Right lobe of liver (tissue), 6 donors: ENCODE results near the gene TMEM247. TPM values are rescaled to one million over a fixed set of nuclear protein-coding genes. Genes with fewer than 3 reads are reported as not detected.

Source experiments
- ATAC-seq, 4 donors: fragments of 200-7000 bp; cut with Tn5 transposase; one replicate each; pipeline ENCODE4 v1.9.1; 2020; ENCODE audit warnings: mild to moderate bottlenecking in 4 of 4, moderate library complexity in 4 of 4
- DNase-seq, 3 donors: peaks; one replicate each; pipeline ENCODE4 v3.0.0-alpha.2; 2020
- H3K27ac ChIP-seq, 3 donors: fragments of 200-600 bp; one replicate each; pipeline ENCODE4 v1.8.0; 2022
- H3K27me3 ChIP-seq, 2 donors: fragments of 200-600 bp; one replicate each; pipeline ENCODE4 v1.8.0; 2022
- H3K36me3 ChIP-seq, 4 donors: fragments of 200-600 bp; sonication (generic) in 1 of 4; one replicate each; pipeline versions ENCODE4 v1.5.1 to v1.8.0; 2017 to 2022; ENCODE audit warnings: control low read depth in 1 of 4
- H3K4me1 ChIP-seq, 4 donors: fragments of 200-600 bp; sonication (generic) in 1 of 4; one replicate each; pipeline versions ENCODE4 v1.5.1 to v1.8.0; 2017 to 2022; ENCODE audit warnings: control low read depth in 1 of 4
- H3K4me3 ChIP-seq, 3 donors: fragments of 200-600 bp; one replicate each; pipeline ENCODE4 v1.8.0; 2022
- H3K9me3 ChIP-seq, 4 donors: fragments of 200-600 bp; sonication (generic) in 1 of 4; one replicate each; pipeline versions ENCODE4 v1.5.1 to v1.8.0; 2017 to 2022; ENCODE audit warnings: control low read depth in 1 of 4
- CTCF ChIP-seq, 4 donors: fragments of 200-600 bp in 3 of 4; fragments of 450-650 bp in 1 of 4; IDR thresholded peaks; one replicate each; pipeline versions ENCODE4 v1.5.1 to v1.8.0; 2016 to 2022; ENCODE audit warnings: antibody characterized with exemption in 4 of 4, mild to moderate bottlenecking in 2 of 4
- POLR2A ChIP-seq: fragments of 450-650 bp; IDR thresholded peaks from one replicate; pipeline ENCODE4 v1.6.1; 2017; ENCODE audit warnings: antibody characterized with exemption, mild to moderate bottlenecking
- WGBS: methylation state at CpG from one replicate; pipeline ENCODE4 v1.1.6; 2018; ENCODE audit warnings: low coverage, low lambda C conversion rate; ENCODE audit not compliant: insufficient coverage; ENCODE audit errors: missing lambda C conversion rate; 5-methylcytosine and 5-hydroxymethylcytosine counted together
- intact Hi-C, 2 donors: fragments of 100-400 bp; cut with DNase I; formaldehyde crosslinking; loops; one replicate each; pipeline versions ENCODE4 v1.11.2 to v1.14.1; 2022
- total RNA-seq, 6 experiments: library from RNA; depleted of rRNA in 2 of 6; stranded (reverse); fragments of >200 nt in 2 of 6; fragmentation: NEBNext Ultra II Directional in 3 of 6; extraction: Animal tissue kit (Norgen Biotek cat#: 25700) in 3 of 6; gene quantifications; one replicate each; pipeline versions ENCODE4 v1.1.0 to v1.2.4, GENCODE V29; 2016 to 2023
- donor health status: DM: no; HTN: yes; CAD: no.
- donor health status: DM: no; HTN: no; CAD: no.
- donor health status: DM: no; HTN: no; CAD: no.
- donor health status: DM: no; HTN: yes; CAD: no.
- donor health status: DM: no; HTN: yes; CAD: no.

Gene TMEM247
- total RNA-seq, 6 experiments from 2014 or later = not detected

- H3K27ac ChIP-seq = no peak overlapping the region
- no peak for DNase-seq
- ATAC-seq = no peak
Observed at GRCh38 chr2:46459694-46460093, 19.7 kb upstream of the TMEM247 start.

GRCh38 chr2:46460241-46460921 lies 19.0 kb upstream of the TMEM247 start:
- H3K4me1 ChIP-seq = peaks cover 0 to 3% (median 0%) of the 10 kb centered on the region in 4 donors
- no peaks in the 10 kb centered on the region for H3K27me3 ChIP-seq
- no peak overlapping the region for H3K27ac ChIP-seq
- no peak overlapping the region for H3K4me3 ChIP-seq
- H3K9me3 ChIP-seq = no peaks in the 10 kb centered on the region
- H3K36me3 ChIP-seq = no peaks in the 10 kb centered on the region
- 57% methylated on average over 9 of the region's 16 CpGs for WGBS
- TF ChIP-seq POLR2A (no peak), CTCF (IDR thresholded peaks at IDR 0.05) (no peak)
- no peak for DNase-seq
- peak in 2 of 4 donors; percentile 2 to 33 for ATAC-seq
- intact Hi-C loops = no loop called here

More at GRCh38 chr2:46459694-46460093, 19.7 kb upstream of the TMEM247 start:
- Histone ChIP-seq H3K9me3 (no peaks in the 10 kb centered on the region), H3K4me3 (no peak overlapping the region), H3K36me3 (no peaks in the 10 kb centered on the region), H3K27me3 (no peaks in the 10 kb centered on the region), H3K4me1 (peaks cover 0 to 3% (median 0%) of the 10 kb centered on the region in 4 donors)
- no peak for TF ChIP-seq POLR2A
- TF ChIP-seq CTCF (IDR thresholded peaks at IDR 0.05) = no peak
- 57% methylated on average over 5 of the region's 5 CpGs for WGBS
- intact Hi-C loops = loop anchor here in 1 of 2 donors (10.0 kb wide), 1 partner anchor 465 kb away; no protein-coding TSS in a partner anchor

GRCh38 chr2:46461011-46461674 lies 18.2 kb upstream of the TMEM247 start:
- Histone ChIP-seq H3K27me3 (no peaks in the 10 kb centered on the region), H3K27ac (no peak overlapping the region), H3K36me3 (no peaks in the 10 kb centered on the region), H3K4me1 (peaks cover 0 to 3% (median 0%) of the 10 kb centered on the region in 4 donors), H3K4me3 (no peak overlapping the region), H3K9me3 (no peaks in the 10 kb centered on the region)
- intact Hi-C loops = no loop called here
- ATAC-seq (peak; percentile 81 to 92 (median 85)), DNase-seq (peak; percentile 74 to 83 (median 78))
- 14% methylated on average over 8 of the region's 8 CpGs for WGBS
- TF ChIP-seq POLR2A (no peak), CTCF (IDR thresholded peaks at IDR 0.05) (peak; percentile 97 to 99 (median 98))

GRCh38 chr2:46461709-46462171 lies 17.6 kb upstream of the TMEM247 start:
- peak; percentile 2 to 34 (median 11) for ATAC-seq
- WGBS = 7% methylated on average over 6 of the region's 7 CpGs
- Histone ChIP-seq H3K27me3 (no peaks in the 10 kb centered on the region), H3K36me3 (no peaks in the 10 kb centered on the region), H3K4me1 (peaks cover 0 to 3% (median 0%) of the 10 kb centered on the region in 4 donors), H3K27ac (no peak overlapping the region), H3K4me3 (no peak overlapping the region), H3K9me3 (no peaks in the 10 kb centered on the region)
- no peak for TF ChIP-seq CTCF (IDR thresholded peaks at IDR 0.05)
- TF ChIP-seq POLR2A = no peak
- DNase-seq = no peak
- intact Hi-C loops = no loop called here
